NOMO-1 treated with DMSO at 0.1 percent for 48 hours (cell line): ENCODE measurements around the gene DOK1.

Source experiments
- DNase-seq: peaks from one replicate; lab custom pipeline; 2025; ENCODE audit not compliant: unreplicated experiment; lab: John Stamatoyannopoulos, UW

The DOK1 gene

DNA sequence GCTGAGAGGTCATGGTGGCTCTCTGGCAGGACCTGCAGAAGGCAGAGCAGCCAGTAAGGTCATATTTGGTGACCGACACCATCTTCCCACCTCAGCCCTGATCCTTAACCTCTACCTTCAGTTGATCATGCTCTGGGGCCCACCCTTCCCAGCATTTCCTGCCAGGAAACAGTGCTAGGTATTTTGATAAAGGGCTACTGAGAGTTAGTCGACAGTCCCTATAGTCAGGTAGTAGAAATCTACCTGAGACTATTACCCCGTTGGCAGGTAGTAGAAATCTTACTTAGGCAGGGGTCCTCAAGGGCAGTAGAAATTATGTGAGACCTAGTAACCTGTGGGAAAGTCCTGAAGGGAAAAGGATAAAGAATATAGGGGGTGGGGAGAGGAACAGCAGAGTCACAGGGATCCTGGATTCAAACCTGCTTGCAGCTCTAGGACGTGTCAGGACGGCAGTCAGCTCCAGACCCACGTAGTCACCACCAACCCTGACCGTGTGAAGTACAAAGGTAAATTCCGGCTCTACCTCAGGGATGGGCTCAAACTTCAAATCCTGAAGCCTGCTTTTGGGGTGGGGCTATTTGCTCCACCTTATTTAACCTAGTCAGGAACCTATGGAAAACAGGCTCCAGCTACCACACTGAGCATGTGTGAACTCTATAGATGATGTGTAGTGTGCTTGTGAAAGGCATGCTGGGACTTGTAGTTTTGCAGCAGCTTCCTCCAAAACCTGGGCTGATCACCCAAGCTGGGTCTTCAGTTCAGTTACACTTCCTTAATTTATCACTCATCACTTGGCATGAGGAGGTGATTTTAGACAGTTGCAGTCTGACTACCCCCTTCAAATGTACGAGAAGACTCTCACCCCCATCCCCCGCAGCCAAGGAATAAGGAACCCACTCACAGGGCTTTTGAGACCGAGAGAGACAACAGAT is 28.5 kb upstream of the DOK1 start, which contains the start of gene DQX1:
DQX1 (minus strand) TSS at position 515 of the 932 bp plus-strand sequence; CDS start at position 13, 502 bp downstream.
- peak; percentile 89 for DNase-seq

DNA sequence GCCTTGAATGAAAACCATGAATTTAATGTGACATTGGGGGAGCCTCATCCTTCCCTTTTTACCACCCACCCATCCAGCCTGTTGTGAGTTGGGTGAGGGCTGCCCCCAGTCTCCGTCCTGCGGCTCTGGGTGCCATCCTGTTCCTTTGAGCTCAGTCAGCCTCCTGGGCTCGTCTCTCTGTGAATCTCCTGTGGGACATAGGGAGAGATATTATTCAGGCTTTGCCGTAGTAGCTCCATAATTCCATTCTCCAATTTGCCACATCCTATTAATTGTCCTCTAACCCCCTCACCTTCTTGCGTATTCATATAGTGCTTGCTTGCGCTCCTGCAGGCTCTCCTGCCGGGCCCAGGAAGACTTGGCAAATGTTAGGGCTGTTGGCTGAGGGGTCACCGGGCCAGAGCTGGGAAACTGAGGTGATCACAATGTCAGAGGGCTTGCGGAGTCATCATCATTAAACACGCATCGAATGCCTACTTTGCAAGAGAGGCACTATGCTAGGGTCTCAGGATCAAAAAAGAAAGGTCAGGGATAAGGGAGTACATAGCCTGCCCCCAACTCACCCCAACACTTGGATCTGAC is 27.8 kb upstream of the DOK1 start:
- no peak for DNase-seq

- no peak for DNase-seq
Measured at GRCh38 chr2:74527741-74528140, 26.8 kb upstream of the DOK1 start.

GRCh38 chr2:74528600-74529356 is 25.7 kb upstream of the DOK1 start:
- peak; percentile 6 for DNase-seq

GRCh38 chr2:74529357-74530238 is 24.9 kb upstream of the DOK1 start, which contains the start of the genes AUP1 and HTRA2:
Gene AUP1, minus strand, starts transcription at chr2:74529706. Its CDS starts 77 bp downstream, at chr2:74529629.
Gene HTRA2, plus strand, starts transcription at chr2:74529933. Its CDS starts 74 bp downstream, at chr2:74530007.
- DNase-seq: peak; percentile 98

- peak; percentile 30 for DNase-seq
Measured at GRCh38 chr2:74530239-74531187, 24.0 kb upstream of the DOK1 start.

GRCh38 chr2:74531666-74532065 is 22.9 kb upstream of the DOK1 start:
- no peak for DNase-seq

DNA sequence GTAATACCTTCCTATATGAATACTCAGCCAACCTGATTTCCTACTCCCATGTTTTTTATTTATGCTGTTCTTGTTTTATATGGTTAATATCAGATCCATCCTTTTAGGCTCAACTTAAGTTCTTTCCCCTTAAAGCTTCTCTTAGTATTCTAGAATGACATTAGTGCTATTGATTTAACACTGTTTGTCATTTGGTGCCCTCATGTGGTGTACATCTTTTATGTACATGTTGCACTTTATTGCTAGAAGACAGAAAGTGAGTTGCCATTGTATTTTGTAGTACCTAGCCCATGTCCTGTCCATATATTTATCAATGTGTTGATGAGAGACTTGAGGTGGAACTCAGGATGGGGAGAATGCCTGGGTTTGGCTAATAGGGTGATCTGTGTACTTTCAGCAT is 22.3 kb upstream of the DOK1 start:
- peak; percentile 35 for DNase-seq

DNA sequence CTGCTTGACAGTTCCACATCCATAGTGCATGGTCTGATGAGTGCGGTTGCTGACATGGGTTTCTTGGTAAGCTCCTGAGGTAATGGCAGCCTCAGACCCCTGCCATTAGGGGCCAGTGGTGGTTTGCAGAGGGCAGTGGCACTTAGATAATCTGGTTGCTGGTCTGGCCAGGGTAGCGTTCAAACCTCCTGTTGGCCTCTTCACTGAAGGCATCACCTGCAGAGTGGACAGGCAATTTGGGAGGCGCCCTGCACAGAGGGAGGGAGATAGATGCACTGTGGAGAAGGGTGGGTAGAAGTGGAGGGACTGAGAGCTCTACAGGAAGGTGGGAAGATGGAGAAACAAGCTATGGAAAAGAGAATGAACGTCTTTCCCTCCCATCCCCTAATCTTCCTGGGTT is 21.1 kb upstream of the DOK1 start:
- DNase-seq: no peak

DNA sequence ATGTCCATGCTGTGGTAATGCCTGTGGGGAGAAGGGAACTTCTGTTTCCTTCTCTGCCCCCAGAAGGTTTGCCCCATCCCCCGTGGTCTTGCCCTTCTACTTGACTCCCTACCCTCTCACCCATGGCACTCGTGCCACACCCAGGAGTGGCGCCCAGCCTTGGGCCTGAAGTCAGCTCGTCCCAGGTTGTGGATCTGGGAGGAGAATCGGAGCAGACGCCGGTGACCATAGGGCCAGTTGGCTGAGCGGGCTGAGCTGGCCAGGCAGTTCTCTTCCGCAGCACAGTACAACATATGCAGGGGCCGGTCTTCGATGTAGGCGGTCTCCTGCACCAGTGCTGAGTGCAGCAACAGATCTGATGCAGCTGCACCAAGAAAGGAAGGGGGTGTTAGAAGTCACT is 20.1 kb upstream of the DOK1 start:
- no peak for DNase-seq

GRCh38 chr2:74535440-74535965 is 19.0 kb upstream of the DOK1 start:
- DNase-seq: no peak

GRCh38 chr2:74536166-74536950 is 18.2 kb upstream of the DOK1 start:
- DNase-seq: no peak

GRCh38 chr2:74537140-74537539 is 17.4 kb upstream of the DOK1 start:
- DNase-seq: no peak

DNA sequence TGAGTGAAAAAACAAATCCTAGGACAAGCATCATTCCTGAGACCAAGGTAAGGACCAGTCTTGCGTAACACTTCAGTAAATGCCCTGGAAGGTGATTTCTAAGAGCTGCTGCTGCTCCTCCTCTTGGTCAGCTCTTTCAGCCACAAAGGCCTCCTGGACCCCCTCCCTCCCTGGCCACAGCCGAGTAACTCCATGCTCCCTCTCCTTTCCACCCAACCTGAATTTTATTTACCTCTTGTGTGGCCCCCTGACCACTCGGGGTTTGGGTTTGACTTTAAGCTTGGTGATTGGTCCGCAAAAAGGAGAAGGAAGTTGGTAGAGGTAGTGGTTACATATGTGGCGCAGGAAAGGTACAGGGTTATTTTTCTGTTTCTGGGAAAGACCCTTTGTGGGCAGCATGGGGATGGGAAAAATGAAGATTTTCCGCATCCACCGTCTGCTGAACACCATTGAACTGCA is 15.6 kb upstream of the DOK1 start:
- DNase-seq: peak; percentile 25

DNA sequence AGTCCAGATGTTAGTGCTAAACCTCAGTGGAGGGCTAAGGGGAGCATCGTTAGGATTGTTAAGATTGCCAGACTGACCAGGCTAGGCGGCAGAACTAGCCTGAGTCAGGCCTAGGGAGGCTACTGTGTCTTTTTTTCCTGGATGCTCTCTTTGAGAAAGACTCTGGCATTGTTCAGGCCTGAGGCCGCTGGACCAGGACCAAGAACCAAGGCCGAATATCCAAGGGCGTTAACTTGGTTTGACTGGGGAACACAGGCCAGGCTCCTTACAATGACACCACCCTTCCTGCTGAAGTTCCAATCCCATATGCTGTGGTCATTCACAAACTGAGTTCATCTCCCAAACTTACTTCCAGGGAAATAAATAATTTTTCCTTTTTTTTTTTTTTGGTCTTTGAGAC is 14.2 kb upstream of the DOK1 start:
- no peak for DNase-seq

DNA sequence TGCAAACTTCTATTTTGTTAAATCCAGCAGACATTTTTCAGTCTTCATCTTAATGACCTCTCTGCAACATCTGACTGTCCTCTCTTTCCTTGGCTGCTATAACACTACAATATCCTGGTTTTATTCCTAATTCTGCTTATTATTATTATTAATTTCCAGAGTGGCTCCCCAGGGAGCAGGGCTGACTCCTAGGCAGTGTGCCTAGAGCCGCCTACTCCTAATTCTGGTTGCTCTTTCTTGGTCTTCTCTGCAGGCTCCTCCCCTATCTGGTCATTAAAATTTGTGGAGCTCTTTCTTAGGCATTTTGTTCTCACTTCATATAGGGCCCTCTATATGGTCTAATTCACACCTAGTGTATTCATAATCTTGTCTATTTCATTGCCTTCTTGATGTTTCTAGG is 11.5 kb upstream of the DOK1 start:
- DNase-seq: no peak

DNA sequence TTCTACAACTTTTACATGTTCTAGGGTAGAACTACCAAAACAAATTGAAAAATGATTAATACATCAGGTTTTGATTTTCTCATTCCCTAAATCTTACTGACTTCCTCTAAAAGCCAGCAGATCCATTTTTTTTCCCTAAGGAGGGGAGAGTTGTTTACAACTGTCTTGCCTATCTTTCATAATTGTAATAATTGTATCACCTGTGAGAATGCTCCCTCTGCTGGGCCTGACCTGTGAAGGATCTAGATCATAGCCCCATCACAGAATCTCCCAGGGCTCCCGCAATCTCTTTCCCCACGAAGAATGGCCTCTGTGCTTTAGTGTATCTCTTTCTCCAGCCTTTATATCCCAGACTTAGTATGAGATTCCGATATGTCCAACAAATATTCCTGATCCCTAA is 9.9 kb upstream of the DOK1 start:
- no peak for DNase-seq

GRCh38 chr2:74546004-74546403 is 8.5 kb upstream of the DOK1 start:
- DNase-seq: no peak
